Vagina (tissue), 2 donors: ENCODE measurements around the gene URB2.

Experiments
- CTCF ChIP-seq, 3 experiments: fragments of 450-650 bp in 2 of 3; fragments of 200-600 bp in 1 of 3; sonication (generic) in 1 of 3; IDR thresholded peaks; one replicate each; pipeline ENCODE4 v1.5.1; 2017 to 2019; ENCODE audit warnings: antibody characterized with exemption in 3 of 3, mild to moderate bottlenecking in 2 of 3, moderate library complexity in 2 of 3
- POLR2A ChIP-seq, 2 donors: fragments of 450-650 bp; IDR thresholded peaks; one replicate each; pipeline ENCODE4 v1.6.1; 2017; ENCODE audit warnings: antibody characterized with exemption in 2 of 2, mild to moderate bottlenecking in 2 of 2, moderate library complexity in 2 of 2
- POLR2AphosphoS5 ChIP-seq, 2 donors: sonication (generic); formaldehyde crosslinking; IDR thresholded peaks; one replicate each; pipeline ENCODE4 v1.9.0; 2017; ENCODE audit warnings: antibody characterized with exemption in 2 of 2, mild to moderate bottlenecking in 2 of 2, low read depth in 1 of 2; ENCODE audit not compliant: insufficient read depth in 1 of 2

GRCh38 chr1:229578168-229579058 is 47.6 kb upstream of the URB2 start:
- TF ChIP-seq POLR2A (IDR thresholded peaks at IDR 0.05): no peak
- TF ChIP-seq CTCF (IDR thresholded peaks at IDR 0.05): no peak
- no peak for TF ChIP-seq POLR2AphosphoS5 (IDR thresholded peaks at IDR 0.05; ENCODE audit: insufficient read depth in 1 of 2, low read depth in 1 of 2)
